HCT116 (cell line): ENCODE data around the gene TOX2.

Experiments used
- CEBPB ChIP-seq: IDR thresholded peaks from 2 replicates; pipeline ENCODE4 v1.6.1; 2012; ENCODE audit warnings: low read depth
- CTCF ChIP-seq, 3 experiments: fragments of 200-600 bp in 1 of 3; sonication (generic) in 1 of 3; IDR thresholded peaks in 2 of 3; conservative IDR thresholded peaks in 1 of 3; 2 replicates each; pipeline ENCODE4 v1.5.1; 2012 to 2017; ENCODE audit warnings: low read depth in 2 of 3, low read length in 2 of 3, antibody characterized with exemption in 1 of 3, borderline replicate concordance in 1 of 3, control low read depth in 1 of 3, mild to moderate bottlenecking in 1 of 3, mixed read lengths in 1 of 3, mixed run types in 1 of 3, moderate library complexity in 1 of 3; ENCODE audit not compliant: insufficient read depth in 1 of 3

GRCh38 chr20:43906505-43907034, 8.1 kb upstream of the TOX2 start:
- TF ChIP-seq CEBPB (no peak), CTCF (IDR thresholded peaks at IDR 0.05 in 2 of 3, conservative IDR thresholded peaks at IDR 0.05 in 1 of 3; ENCODE audit: borderline replicate concordance in 1 of 3, insufficient read depth in 1 of 3, low read depth in 2 of 3, low read length in 2 of 3) (no peak)
